Activated CD8-positive, alpha-beta memory T cell treated with anti-CD3 and anti-CD28 coated beads, Interleukin-2, amount 50 U/mL, for 48 hours (primary cell): ENCODE results near the gene ELFN1.

ENCODE experiments used
- DNase-seq: peaks from one replicate; pipeline ENCODE4 v3.0.0-alpha.2; 2020

The ELFN1 gene

GRCh38 chr7:1664711-1665548, 5.1 kb upstream of the ELFN1 start:
- DNase-seq = peak; percentile 84

GRCh38 chr7:1665549-1666316, 4.3 kb upstream of the ELFN1 start:
- DNase-seq = peak; percentile 58

- DNase-seq = peak; percentile 52
Observed at GRCh38 chr7:1666317-1666822, 3.7 kb upstream of the ELFN1 start.

- peak; percentile 56 for DNase-seq
Observed at GRCh38 chr7:1666823-1667565, 3.1 kb upstream of the ELFN1 start.

- no peak for DNase-seq
Observed at GRCh38 chr7:1667566-1668395, 2.3 kb upstream of the ELFN1 start.

- DNase-seq = peak; percentile 57
Observed at GRCh38 chr7:1668396-1669063, 1.5 kb upstream of the ELFN1 start.

- peak; percentile 51 for DNase-seq
Observed at GRCh38 chr7:1669064-1669951, 769 bp upstream of the ELFN1 start.

- peak; percentile 43 for DNase-seq
Observed at GRCh38 chr7:1670894-1671593, 967 bp downstream of the ELFN1 start.

- peak; percentile 45 for DNase-seq
Observed at GRCh38 chr7:1671594-1672451, 1.7 kb downstream of the ELFN1 start.

GRCh38 chr7:1672851-1673486, 2.9 kb downstream of the ELFN1 start:
- peak; percentile 35 for DNase-seq

- DNase-seq = peak; percentile 41
Observed at GRCh38 chr7:1673581-1674118, 3.6 kb downstream of the ELFN1 start.

- peak; percentile 38 for DNase-seq
Observed at GRCh38 chr7:1674161-1675035, 4.3 kb downstream of the ELFN1 start.

- peak; percentile 34 for DNase-seq
Observed at GRCh38 chr7:1675036-1675671, 5.1 kb downstream of the ELFN1 start.

GRCh38 chr7:1675673-1676549, 5.8 kb downstream of the ELFN1 start:
- peak; percentile 46 for DNase-seq

- peak; percentile 15 for DNase-seq
Observed at GRCh38 chr7:1676550-1677078, 6.5 kb downstream of the ELFN1 start.
